ENCODE results near the gene RAD51B. TPM values are rescaled to one million over a fixed set of nuclear protein-coding genes. Genes with fewer than 3 reads are reported as not detected.
"Not testable (repeated sequence)": the region's sequence is repeated elsewhere in the genome, so short reads cannot be mapped to it uniquely, and the experiment has no call there.

RAD51B gene
- polyA plus RNA-seq, 1 experiment, result 6.6 TPM

- Histone ChIP-seq H3K27me3 (ENCODE audit: control insufficient read depth, insufficient read depth, low read length) (no peaks in the 10 kb centered on the region), H3K4me3 (ENCODE audit: low read depth, low read length) (no peak overlapping the region), H3K9me3 (ENCODE audit: control insufficient read depth, insufficient read depth, low read length) (no peaks in the 10 kb centered on the region), H3K27ac (ENCODE audit: low read depth, low read length) (no peak overlapping the region)
- ChIA-PET CTCF (no interaction called here), POLR2A (no interaction called here)
- no peak for TF ChIP-seq CTCF (IDR thresholded peaks at IDR 0.05; ENCODE audit: low read depth, low read length)
- no peak for DNase-seq (ENCODE audit: low read depth, low spot score)
These were observed 940.4 kb downstream of the RAD51B start for GRCh38 chr14:68759937-68760336.

- CTCF ChIA-PET, result interaction anchor here (0.5 kb wide), 1 partner anchor 1087 kb away, joined by 3 read pairs; no protein-coding TSS in a partner anchor
- no peak for DNase-seq (ENCODE audit: low read depth, low spot score)
- Histone ChIP-seq H3K27ac (ENCODE audit: low read depth, low read length) (no peak overlapping the region), H3K4me3 (ENCODE audit: low read depth, low read length) (no peak overlapping the region), H3K9me3 (ENCODE audit: control insufficient read depth, insufficient read depth, low read length) (no peaks in the 10 kb centered on the region), H3K27me3 (ENCODE audit: control insufficient read depth, insufficient read depth, low read length) (no peaks in the 10 kb centered on the region)
- TF ChIP-seq CTCF (IDR thresholded peaks at IDR 0.05; ENCODE audit: low read depth, low read length), result no peak
- POLR2A ChIA-PET, result no interaction called here
These were observed 941.2 kb downstream of the RAD51B start for GRCh38 chr14:68760761-68761160.

- Histone ChIP-seq H3K27ac (ENCODE audit: low read depth, low read length) (no peak overlapping the region), H3K4me3 (ENCODE audit: low read depth, low read length) (no peak overlapping the region), H3K9me3 (ENCODE audit: control insufficient read depth, insufficient read depth, low read length) (no peaks in the 10 kb centered on the region), H3K27me3 (ENCODE audit: control insufficient read depth, insufficient read depth, low read length) (no peaks in the 10 kb centered on the region)
- CTCF ChIA-PET, result no interaction called here
- POLR2A ChIA-PET, result no interaction called here
- no peak for TF ChIP-seq CTCF (IDR thresholded peaks at IDR 0.05; ENCODE audit: low read depth, low read length)
- no peak for DNase-seq (ENCODE audit: low read depth, low spot score)
These were observed 941.8 kb downstream of the RAD51B start for GRCh38 chr14:68761391-68761790.

GRCh38 chr14:68762953-68763764 lies 943.6 kb downstream of the RAD51B start:
- TF ChIP-seq CTCF (IDR thresholded peaks at IDR 0.05; ENCODE audit: low read depth, low read length), result 0 out of 2 replicates have a peak, but pooled peaks have one; percentile 4
- no peak overlapping the region for H3K4me3 ChIP-seq (ENCODE audit: low read depth, low read length)

GRCh38 chr14:68763843-68764242 lies 944.3 kb downstream of the RAD51B start:
- DNase-seq (ENCODE audit: low read depth, low spot score); H3K9me3 ChIP-seq (ENCODE audit: control insufficient read depth, insufficient read depth, low read length); H3K4me3 ChIP-seq (ENCODE audit: low read depth, low read length); H3K27me3 ChIP-seq (ENCODE audit: control insufficient read depth, insufficient read depth, low read length); POLR2A ChIA-PET: not testable (repeated sequence)
- H3K27ac ChIP-seq (ENCODE audit: low read depth, low read length), result peak overlapping the region; percentile 39
- CTCF ChIA-PET, result interaction anchor here (0.6 kb wide), 1 partner anchor 81 kb away, joined by 3 read pairs; no protein-coding TSS in a partner anchor

More at GRCh38 chr14:68762953-68763764, 943.6 kb downstream of the RAD51B start:
- ChIA-PET POLR2A (interaction anchor here (0.6 to 1.0 kb wide), 4 partner anchors 27 to 821 kb away, joined by 3 to 6 read pairs (median 4); no protein-coding TSS in a partner anchor), CTCF (interaction anchor here (0.8 to 1.3 kb wide), 3 partner anchors 13 to 81 kb away, joined by 3 read pairs; no protein-coding TSS in a partner anchor)
- Histone ChIP-seq H3K9me3 (ENCODE audit: control insufficient read depth, insufficient read depth, low read length) (no peaks in the 10 kb centered on the region), H3K27me3 (ENCODE audit: control insufficient read depth, insufficient read depth, low read length) (no peaks in the 10 kb centered on the region), H3K27ac (ENCODE audit: low read depth, low read length) (peak overlapping the region; percentile 65)
- no peak for DNase-seq (ENCODE audit: low read depth, low spot score)

Data from AG04450 (cell line).